H9 (cell line): ENCODE measurements around the gene PRR33. TPM values are rescaled to one million over a fixed set of nuclear protein-coding genes. Genes with fewer than 3 reads are reported as not detected.

Experiments used
- DNase-seq: peaks from one replicate; pipeline ENCODE4 v3.0.0-alpha.2; 2017
- H2AFZ ChIP-seq: one replicate; pipeline ENCODE4 v1.6.1; 2013; ENCODE audit warnings: mild to moderate bottlenecking, low read length, control low read depth, moderate library complexity
- H2AK5ac ChIP-seq: 2 replicates; pipeline ENCODE4 v1.6.1; 2013; ENCODE audit warnings: low read length, control low read depth, mixed read lengths; ENCODE audit not compliant: insufficient read length
- H2BK120ac ChIP-seq: one replicate; pipeline ENCODE4 v1.6.1; 2013; ENCODE audit warnings: low read depth, mild to moderate bottlenecking, low read length, control low read depth, inconsistent platforms; ENCODE audit not compliant: poor library complexity, severe bottlenecking
- H2BK12ac ChIP-seq: 2 replicates; pipeline ENCODE4 v1.6.1; 2013; ENCODE audit warnings: low read length, control low read depth, mixed read lengths, low read depth; ENCODE audit not compliant: insufficient read length
- H2BK15ac ChIP-seq: 2 replicates; pipeline ENCODE4 v1.6.1; 2013; ENCODE audit warnings: low read depth, low read length, control low read depth
- H2BK20ac ChIP-seq: one replicate; pipeline ENCODE4 v1.6.1; 2013; ENCODE audit warnings: low read depth, mild to moderate bottlenecking, low read length, control low read depth, inconsistent platforms; ENCODE audit not compliant: poor library complexity, severe bottlenecking
- H2BK5ac ChIP-seq: 2 replicates; pipeline ENCODE4 v1.6.1; 2013; ENCODE audit warnings: low read length, control low read depth, mixed read lengths; ENCODE audit not compliant: insufficient read length
- H3K14ac ChIP-seq: 2 replicates; pipeline ENCODE4 v1.6.1; 2013; ENCODE audit warnings: low read length, control low read depth; ENCODE audit not compliant: insufficient read depth
- H3K18ac ChIP-seq: 2 replicates; pipeline ENCODE4 v1.6.1; 2013; ENCODE audit warnings: low read depth, mild to moderate bottlenecking, mixed read lengths, low read length, control low read depth; ENCODE audit not compliant: insufficient read length
- H3K23ac ChIP-seq: 2 replicates; pipeline ENCODE4 v1.6.1; 2013; ENCODE audit warnings: low read length, control low read depth, mixed read lengths, low read depth; ENCODE audit not compliant: insufficient read length
- H3K23me2 ChIP-seq: 2 replicates; pipeline ENCODE4 v1.6.1; 2013; ENCODE audit warnings: low read depth, mild to moderate bottlenecking, mixed read lengths, low read length, control low read depth; ENCODE audit not compliant: insufficient read length, poor library complexity, severe bottlenecking
- H3K27ac ChIP-seq: 2 replicates; pipeline ENCODE4 v1.5.1; 2013; ENCODE audit warnings: low read length, control low read depth, mixed read lengths, low read depth; ENCODE audit not compliant: insufficient read length
- H3K27me3 ChIP-seq: 2 replicates; pipeline ENCODE4 v1.6.1; 2013; ENCODE audit warnings: low read length, control low read depth, inconsistent platforms; ENCODE audit not compliant: insufficient read depth
- H3K4ac ChIP-seq: 2 replicates; pipeline ENCODE4 v1.6.1; 2013; ENCODE audit warnings: low read depth, mild to moderate bottlenecking, control low read depth, inconsistent platforms, low read length, moderate library complexity
- H3K4me1 ChIP-seq: 2 replicates; pipeline ENCODE4 v1.6.1; 2013; ENCODE audit warnings: low read length, control low read depth, inconsistent platforms; ENCODE audit not compliant: insufficient read depth
- H3K4me2 ChIP-seq: 2 replicates; pipeline ENCODE4 v1.6.1; 2013; ENCODE audit warnings: low read length, control low read depth, mixed read lengths; ENCODE audit not compliant: insufficient read length, insufficient read depth
- H3K56ac ChIP-seq: 2 replicates; pipeline ENCODE4 v1.6.1; 2013; ENCODE audit warnings: low read depth, mild to moderate bottlenecking, mixed read lengths, low read length, control low read depth; ENCODE audit not compliant: insufficient read length
- H3K79me1 ChIP-seq: 2 replicates; pipeline ENCODE4 v1.6.1; 2013; ENCODE audit warnings: low read depth, mild to moderate bottlenecking, moderate library complexity, low read length, control low read depth, inconsistent platforms; ENCODE audit not compliant: insufficient read depth, poor library complexity, severe bottlenecking
- H3K79me2 ChIP-seq: 2 replicates; pipeline ENCODE4 v1.6.1; 2013; ENCODE audit warnings: low read length, control low read depth, inconsistent platforms; ENCODE audit not compliant: insufficient read depth
- H3K9ac ChIP-seq: 2 replicates; pipeline ENCODE4 v1.6.1; 2013; ENCODE audit warnings: low read length, control low read depth, mixed read lengths; ENCODE audit not compliant: insufficient read length; ENCODE audit errors: extremely low read depth
- H3K9me3 ChIP-seq: one replicate; pipeline ENCODE4 v1.6.1; 2013; ENCODE audit warnings: low read depth, low read length, inconsistent platforms; ENCODE audit not compliant: control insufficient read depth
- H3T11ph ChIP-seq: one replicate; pipeline ENCODE4 v1.6.1; 2013; ENCODE audit warnings: mild to moderate bottlenecking, low read length, control low read depth, inconsistent platforms
- H4K20me1 ChIP-seq: one replicate; pipeline ENCODE4 v1.6.1; 2013; ENCODE audit not compliant: control insufficient read depth, insufficient read length, insufficient read depth
- H4K5ac ChIP-seq: 2 replicates; pipeline ENCODE4 v1.6.1; 2013; ENCODE audit warnings: low read depth, mild to moderate bottlenecking, mixed read lengths, low read length, control low read depth; ENCODE audit not compliant: insufficient read length
- H4K8ac ChIP-seq: replicated peaks from 2 replicates; pipeline ENCODE4 v1.6.1; 2013; ENCODE audit warnings: low read length, control low read depth, mixed read lengths, low read depth; ENCODE audit not compliant: insufficient read length
- H4K91ac ChIP-seq: 2 replicates; pipeline ENCODE4 v1.6.1; 2013; ENCODE audit warnings: low read depth, mild to moderate bottlenecking, moderate library complexity, mixed read lengths, low read length, control low read depth; ENCODE audit not compliant: insufficient read length
- H3K27ac Mint-ChIP-seq, 3 experiments: 2 replicates in 2 of 3; 3 replicates in 1 of 3; pipeline ENCODE4 v1.8.0; 2020 to 2021; ENCODE audit warnings: mixed read lengths in 3 of 3, mild to moderate bottlenecking in 1 of 3, moderate library complexity in 1 of 3
- H3K27me3 Mint-ChIP-seq: 2 replicates; pipeline ENCODE4 v1.8.0; 2021; ENCODE audit warnings: low read depth, mild to moderate bottlenecking, moderate library complexity, mixed read lengths
- H3K36me3 Mint-ChIP-seq, 3 experiments: 2 replicates in 2 of 3; 3 replicates in 1 of 3; pipeline ENCODE4 v1.8.0; 2020 to 2021; ENCODE audit warnings: low read depth in 3 of 3, mixed read lengths in 3 of 3; ENCODE audit not compliant: insufficient read depth in 1 of 3
- H3K4me1 Mint-ChIP-seq, 2 experiments: 2 replicates each; pipeline ENCODE4 v1.8.0; 2020; ENCODE audit warnings: mixed read lengths in 2 of 2
- H3K4me3 Mint-ChIP-seq, 2 experiments: 2 replicates in 1 of 2; 3 replicates in 1 of 2; pipeline ENCODE4 v1.8.0; 2020 to 2021; ENCODE audit warnings: mild to moderate bottlenecking in 2 of 2, mixed read lengths in 2 of 2, moderate library complexity in 1 of 2
- H3K9me3 Mint-ChIP-seq, 2 experiments: 2 replicates in 1 of 2; 3 replicates in 1 of 2; pipeline ENCODE4 v1.8.0; 2020; ENCODE audit warnings: mild to moderate bottlenecking in 2 of 2, mixed read lengths in 2 of 2, moderate library complexity in 1 of 2
- CTCF ChIP-seq: fragments of 200-600 bp; sonication (generic); conservative IDR thresholded peaks from 3 replicates; pipeline ENCODE4 v1.8.0; 2021; ENCODE audit warnings: antibody characterized with exemption, mild to moderate bottlenecking
- WGBS: extraction: QIAGEN DNeasy Blood & Tissue Kit; methylation state at CpG from one replicate; pipeline ENCODE4 v1.1.7; 2013; ENCODE audit warnings: missing lambda C conversion rate, low lambda C conversion rate, mixed read lengths; ENCODE audit not compliant: insufficient read length; ENCODE audit errors: extremely low coverage; 5-methylcytosine and 5-hydroxymethylcytosine counted together
- total RNA-seq: library from RNA; stranded (reverse); gene quantifications from 2 replicates; pipeline ENCODE4 v1.2.1, GENCODE V29; 2021

The PRR33 gene
- total RNA-seq, 1 experiment from 2014 or later = not detected

- WGBS = no CpG with 5 or more reads among the region's 13 CpGs
- no peak overlapping the region for H3K18ac ChIP-seq
- no peaks in the 10 kb centered on the region for H3K27me3 ChIP-seq
- Mint-ChIP-seq H3K27ac (no peak overlapping the region), H3K36me3 (no peaks in the 10 kb centered on the region), H3K4me1 (peaks cover 0 to 6% of the 10 kb centered on the region in 2 experiments; a peak in 1 of 4 replicates), H3K9me3 (no peaks in the 10 kb centered on the region), H3K27me3 (peaks cover 18% of the 10 kb centered on the region), H3K4me3 (no peak overlapping the region)
- no peak overlapping the region for H3K4ac ChIP-seq
- H2AK5ac ChIP-seq = no peak overlapping the region
- H3K14ac ChIP-seq = peak overlapping the region; percentile 25; the same call in 1 of the 2 replicates
- no peaks in the 10 kb centered on the region for H3K4me1 ChIP-seq
- no peak overlapping the region for H2BK15ac ChIP-seq
- H3K4me2 ChIP-seq = no peak overlapping the region
- no peak for TF ChIP-seq CTCF
- no peak overlapping the region for H2BK12ac ChIP-seq
- H3K56ac ChIP-seq = no peak overlapping the region
- no peaks in the 10 kb centered on the region for H3K9me3 ChIP-seq
- H3K27ac ChIP-seq = no peak overlapping the region
- no peak overlapping the region for H2BK20ac ChIP-seq
- no peaks in the 10 kb centered on the region for H4K20me1 ChIP-seq
- H2AFZ ChIP-seq = no peak overlapping the region
- no peak overlapping the region for H3T11ph ChIP-seq
- H2BK5ac ChIP-seq = no peak overlapping the region
- no peaks in the 10 kb centered on the region for H3K79me2 ChIP-seq
- H3K9ac ChIP-seq = no peak overlapping the region
- no peak overlapping the region for H4K8ac ChIP-seq
- no peak overlapping the region for H4K5ac ChIP-seq
- no peak for DNase-seq
- no peak overlapping the region for H4K91ac ChIP-seq
- H3K79me1 ChIP-seq = no peaks in the 10 kb centered on the region
- H3K23ac ChIP-seq = no peak overlapping the region
- peaks cover 3% of the 10 kb centered on the region for H3K23me2 ChIP-seq
- no peak overlapping the region for H2BK120ac ChIP-seq
Measured at GRCh38 chr11:1928470-1928890, 36.8 kb upstream of the PRR33 start.
